GM21576 (cell line): ENCODE data around the gene TRPC5OS.

Experiments
- ATAC-seq: cut with Tn5 transposase; IDR thresholded peaks from one replicate; pipeline ENCODE4 v1.9.1; 2021; ENCODE audit warnings: mild to moderate bottlenecking, moderate library complexity; ENCODE audit not compliant: unreplicated experiment

Gene TRPC5OS

GRCh38 chrX:111892375-111892774 lies 16.4 kb downstream of the TRPC5OS start:
- ATAC-seq: no peak

GRCh38 chrX:111896148-111896547 lies 20.2 kb downstream of the TRPC5OS start:
- no peak for ATAC-seq

GRCh38 chrX:111914398-111915090 lies 38.6 kb downstream of the TRPC5OS start:
- no peak for ATAC-seq

- ATAC-seq: no peak
Observed at GRCh38 chrX:111917591-111917990, 41.6 kb downstream of the TRPC5OS start.

- no peak for ATAC-seq
Observed at GRCh38 chrX:111928456-111928855, 52.5 kb downstream of the TRPC5OS start.
